GM19455 (cell line): ENCODE data around the gene RNF152.
A peak's percentile ranks its signal among the peaks of the same experiment; 100 is the strongest.

Source experiments
- ATAC-seq: cut with Tn5 transposase; IDR thresholded peaks from one replicate; pipeline ENCODE4 v1.9.1; 2021; ENCODE audit not compliant: unreplicated experiment

Gene RNF152

GRCh38 chr18:61892683-61893308, at the start of gene RNF152:
Gene RNF152, minus strand, starts transcription at chr18:61893007. Its CDS starts 76,544 bp downstream, at chr18:61816463.
- no peak for ATAC-seq

DNA sequence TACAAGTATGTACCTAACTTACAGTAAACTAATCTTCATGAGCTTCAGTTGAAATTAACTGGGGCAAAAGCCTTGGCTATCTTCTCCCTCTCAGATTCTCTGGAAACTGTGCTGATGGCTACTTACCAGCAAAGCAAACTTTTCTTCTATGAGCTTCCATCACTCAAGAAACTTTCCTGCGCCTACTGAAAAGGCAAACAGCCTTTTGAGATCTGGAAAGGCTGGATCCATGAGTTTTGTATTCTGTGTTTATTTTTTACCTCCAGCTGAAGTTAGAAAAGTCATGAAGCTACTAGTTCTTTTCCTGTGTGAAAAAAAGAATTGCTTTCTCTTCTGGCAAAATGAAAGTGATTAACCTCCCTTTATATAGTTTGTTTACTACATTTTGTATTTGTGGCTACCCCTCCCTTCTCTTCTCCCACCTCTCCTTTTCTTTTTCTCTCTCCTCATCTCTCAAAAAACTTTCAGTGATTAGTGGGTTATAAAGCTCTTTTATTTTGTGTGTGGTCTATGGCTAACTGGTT, 49.2 kb upstream of the RNF152 start:
- ATAC-seq: no peak

GRCh38 chr18:61939046-61939674, 46.4 kb upstream of the RNF152 start:
- ATAC-seq: no peak

GRCh38 chr18:61935362-61935761, 42.6 kb upstream of the RNF152 start:
- no peak for ATAC-seq

- no peak for ATAC-seq
These were observed 39.0 kb upstream of the RNF152 start for GRCh38 chr18:61931654-61932379.

DNA sequence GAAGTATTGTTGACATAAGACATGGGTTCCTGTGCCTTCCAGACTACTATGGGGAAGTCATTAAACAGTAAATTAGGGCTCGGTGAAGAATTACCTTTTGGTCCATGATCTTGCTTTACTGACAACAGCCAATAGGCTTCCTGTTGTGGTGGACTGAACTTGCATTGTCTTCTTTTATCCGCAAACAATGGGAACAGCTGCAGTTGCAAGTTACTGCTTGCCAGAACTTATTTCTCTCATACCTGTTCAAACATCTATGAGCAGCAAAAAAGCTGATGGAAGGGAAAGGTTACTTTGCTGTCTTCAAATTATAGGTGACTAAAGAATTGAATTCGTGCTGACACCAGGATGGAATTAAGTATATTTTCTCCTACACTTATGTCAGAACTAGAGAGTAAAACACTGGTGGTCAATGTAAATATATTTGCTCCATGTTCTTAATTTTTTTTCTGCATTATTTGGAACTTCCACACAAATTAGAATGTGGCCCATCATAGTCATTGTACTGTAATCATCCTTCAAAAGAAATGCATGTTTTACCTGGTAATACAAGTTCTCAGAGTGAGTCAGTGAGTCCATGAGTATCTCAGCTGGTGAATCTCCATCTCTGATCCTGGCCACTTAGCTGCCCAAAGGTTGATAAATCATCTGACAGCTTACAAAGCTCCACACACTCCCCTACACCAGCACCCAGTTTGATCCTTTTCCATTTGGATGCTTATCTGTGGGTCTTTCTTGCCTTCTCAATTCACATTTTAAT, 37.3 kb upstream of the RNF152 start:
- ATAC-seq: no peak

DNA sequence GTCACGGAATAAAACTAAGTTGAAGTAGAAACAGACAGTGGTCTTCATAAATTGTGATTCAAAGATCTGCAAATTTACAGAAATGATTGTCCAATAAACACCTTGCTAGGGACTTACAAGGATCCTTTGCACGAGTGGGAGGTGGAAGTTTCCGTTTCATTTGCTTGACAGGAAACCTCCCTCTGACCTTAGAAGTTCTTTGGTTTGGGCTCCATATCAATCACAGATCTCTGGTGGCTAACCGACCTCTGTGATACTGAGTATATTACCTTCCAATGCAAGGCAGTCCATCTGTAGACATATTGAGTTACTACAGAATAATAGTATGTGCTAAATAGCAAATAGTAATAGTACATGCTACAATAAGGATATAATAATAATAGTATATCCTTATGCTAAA, 33.7 kb upstream of the RNF152 start:
- ATAC-seq: no peak

GRCh38 chr18:61924550-61924949, 31.7 kb upstream of the RNF152 start:
- ATAC-seq: no peak

DNA sequence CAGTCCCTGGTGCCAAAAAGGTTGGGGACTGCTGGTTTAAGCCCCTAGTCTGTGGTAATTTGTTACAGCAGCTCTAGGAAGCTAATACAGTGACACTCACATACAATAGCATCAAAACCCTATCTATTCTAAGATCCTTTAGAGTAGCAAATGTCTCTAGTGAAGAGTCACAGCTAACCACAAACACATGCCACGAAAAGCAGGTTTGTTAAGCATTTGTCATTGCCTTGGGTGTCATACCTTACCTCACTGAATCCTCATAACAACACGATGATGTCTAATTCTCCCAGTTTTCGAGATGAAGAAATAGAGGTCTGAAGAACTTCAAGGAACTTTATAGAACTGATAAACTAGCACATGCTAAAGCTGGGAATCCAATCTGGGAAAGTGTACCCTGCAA, 29.6 kb upstream of the RNF152 start:
- ATAC-seq: no peak

GRCh38 chr18:61921621-61922235, 28.9 kb upstream of the RNF152 start:
- ATAC-seq: no peak

DNA sequence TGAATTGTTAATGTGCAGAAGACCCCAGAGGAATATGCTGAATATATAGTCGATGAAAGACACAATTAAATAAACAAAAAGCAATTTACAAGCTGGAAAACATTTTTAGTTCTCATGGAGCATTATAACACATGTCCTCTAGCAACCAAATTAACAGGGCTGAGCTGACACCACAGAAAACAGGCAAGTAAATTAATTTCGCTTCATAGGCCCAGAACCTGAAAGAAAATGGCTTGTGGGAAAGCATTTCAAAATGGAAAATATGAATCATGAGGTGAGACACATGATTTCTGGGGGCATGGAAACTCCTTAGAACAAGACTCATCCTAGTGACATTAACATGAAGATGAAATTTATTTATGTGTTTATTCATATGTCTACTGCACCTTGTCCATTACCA, 25.0 kb upstream of the RNF152 start:
- no peak for ATAC-seq

DNA sequence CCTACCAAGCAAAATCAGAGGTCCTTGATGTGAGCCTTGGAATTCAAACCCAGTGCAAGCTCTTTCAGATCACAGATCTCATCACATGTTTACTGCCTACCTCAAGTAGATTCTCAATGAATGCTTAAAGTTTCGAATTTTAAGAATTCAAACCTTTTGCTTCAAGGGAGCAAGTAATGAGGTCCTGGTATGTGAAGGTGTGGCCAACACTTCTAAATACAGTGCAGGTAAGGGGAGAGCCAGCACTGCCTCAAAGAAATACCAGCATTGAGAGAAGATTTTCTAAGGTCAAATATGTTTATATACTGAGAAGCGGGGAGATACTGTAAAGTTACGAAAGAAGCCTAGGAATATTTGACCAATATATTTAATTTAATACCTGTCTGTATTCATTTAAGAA, 19.7 kb upstream of the RNF152 start:
- ATAC-seq: no peak

- no peak for ATAC-seq
These were observed 17.3 kb upstream of the RNF152 start for GRCh38 chr18:61910101-61910500.

GRCh38 chr18:61908661-61909060, 15.9 kb upstream of the RNF152 start:
- no peak for ATAC-seq

DNA sequence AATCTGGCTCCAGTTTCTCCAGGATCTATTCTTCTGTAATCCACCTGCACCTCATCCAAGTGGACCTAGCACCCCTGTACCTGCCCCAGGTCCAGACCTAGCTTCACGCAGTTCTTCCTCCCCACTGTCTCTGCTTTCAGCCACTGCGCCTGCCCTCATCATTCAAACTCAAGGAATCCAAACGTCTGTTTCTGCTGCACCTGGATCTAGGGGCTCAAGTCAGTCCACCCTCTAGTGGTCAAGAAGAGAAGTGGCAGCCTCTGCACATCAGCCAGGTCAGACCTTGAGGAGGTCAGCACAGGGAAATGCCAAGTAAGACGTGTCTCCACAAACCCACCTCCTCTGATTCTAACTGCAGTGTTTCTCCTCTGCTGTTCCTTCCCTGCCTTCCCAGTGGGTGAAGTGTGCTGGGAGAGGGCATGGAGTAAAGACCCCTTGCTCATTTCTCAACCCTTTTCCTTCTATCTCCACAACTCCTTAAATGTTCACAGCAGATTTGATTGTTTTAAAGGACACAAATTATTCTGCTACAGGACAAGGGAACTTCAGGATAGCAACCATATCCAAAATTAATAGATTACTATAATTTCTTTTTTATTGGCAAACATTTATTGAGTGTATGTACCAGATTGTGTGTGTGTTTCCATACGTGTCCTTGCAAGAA, 8.6 kb upstream of the RNF152 start:
- ATAC-seq: peak; percentile 98

GRCh38 chr18:61900504-61901281, 7.9 kb upstream of the RNF152 start:
- no peak for ATAC-seq

- ATAC-seq: no peak
These were observed 5.9 kb upstream of the RNF152 start for GRCh38 chr18:61898640-61899101.

DNA sequence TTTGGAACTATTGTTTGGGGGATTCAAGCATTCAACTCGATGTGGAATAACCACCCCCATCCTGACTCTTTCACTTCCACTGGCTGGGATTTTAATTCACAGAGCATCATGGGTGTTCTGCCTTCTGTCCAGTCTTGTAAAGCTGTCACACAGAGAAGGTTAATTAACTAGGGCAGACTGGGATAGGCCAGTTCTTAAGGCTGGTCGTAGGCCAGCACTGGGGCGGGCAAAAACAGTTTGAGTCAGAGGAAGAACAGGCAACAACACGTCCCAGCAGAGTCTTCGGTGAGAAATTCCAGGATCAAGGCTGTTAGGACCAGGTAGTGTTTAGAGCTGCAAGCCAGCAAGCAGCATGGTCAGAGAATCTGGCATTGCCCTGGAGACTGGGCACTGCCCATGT, 4.0 kb upstream of the RNF152 start:
- ATAC-seq: no peak

DNA sequence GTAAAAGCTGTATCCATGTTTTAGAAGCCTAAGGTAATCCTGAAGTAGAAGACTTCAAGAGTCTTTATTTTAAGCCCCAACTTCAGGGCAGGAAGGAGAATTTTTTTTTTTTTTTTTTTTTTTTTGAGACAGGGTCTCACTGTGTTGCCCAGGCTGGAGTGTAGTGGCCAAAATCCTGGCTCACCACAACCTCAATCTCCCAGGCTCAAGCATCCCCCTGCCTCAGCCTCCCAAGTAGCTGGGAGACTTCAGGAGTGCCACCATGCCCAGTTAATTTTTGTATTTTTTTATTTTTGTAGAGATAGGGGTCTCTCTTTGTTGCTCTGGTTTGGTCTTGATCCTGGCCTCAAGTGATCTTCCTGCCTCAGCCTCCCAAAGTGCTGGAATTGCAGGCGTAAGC, 3.3 kb upstream of the RNF152 start:
- no peak for ATAC-seq
